HT1080 (cell line): ENCODE measurements around the gene TGM6. TPM values are rescaled to one million over a fixed set of nuclear protein-coding genes. Genes with fewer than 3 reads are reported as not detected.
A peak's percentile ranks its signal among the peaks of the same experiment; 100 is the strongest.

Experiments used
- DNase-seq: peaks from one replicate; pipeline ENCODE4 v3.0.0-alpha.2; 2015; ENCODE audit warnings: low read depth
- total RNA-seq: library from RNA; depleted of rRNA; stranded (reverse); fragments of >200 nt; shearing (Covaris generic); gene quantifications from 2 replicates; pipeline ENCODE4 v1.2.3, GENCODE V29; 2014

TGM6 gene
- total RNA-seq, 1 experiment from 2014 or later: not detected

DNA sequence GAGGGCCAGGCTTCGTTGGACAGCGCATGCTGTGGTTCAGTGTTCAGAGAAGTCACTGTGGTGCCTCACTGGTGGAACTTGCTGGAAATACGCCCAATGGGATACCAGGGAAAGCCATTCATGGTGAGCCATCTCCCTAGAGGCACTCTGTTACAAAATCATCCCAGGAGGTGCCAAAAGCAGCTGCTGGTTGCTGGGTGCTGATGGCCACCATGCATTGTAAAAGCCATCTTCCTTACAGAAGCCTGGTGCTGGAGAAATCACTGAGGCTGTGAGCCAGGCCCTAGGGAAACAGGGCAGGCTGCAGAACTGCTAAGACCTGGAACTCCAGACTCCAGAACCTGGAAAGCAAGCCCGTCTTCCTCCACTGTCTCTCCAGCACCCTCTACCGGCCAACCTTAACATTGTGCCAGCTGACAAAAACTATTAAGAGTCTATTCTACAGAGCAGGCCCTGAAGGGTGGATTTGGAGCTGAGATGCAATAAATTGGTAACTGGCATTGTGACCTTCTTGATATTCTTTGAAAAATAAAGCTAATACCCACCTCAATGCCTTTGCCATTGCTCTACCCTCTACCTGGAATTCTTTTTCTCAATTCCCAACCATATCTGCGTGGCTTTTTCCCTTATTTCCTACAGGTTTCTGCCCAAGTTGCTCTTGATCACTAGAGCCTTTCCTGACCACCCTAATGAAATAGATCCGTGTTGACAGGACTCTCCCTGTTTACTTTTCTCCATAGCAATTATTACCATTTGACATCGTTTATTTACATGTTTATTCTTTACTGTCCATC is 71.4 kb downstream of the TGM6 start:
- peak; percentile 52 for DNase-seq

DNA sequence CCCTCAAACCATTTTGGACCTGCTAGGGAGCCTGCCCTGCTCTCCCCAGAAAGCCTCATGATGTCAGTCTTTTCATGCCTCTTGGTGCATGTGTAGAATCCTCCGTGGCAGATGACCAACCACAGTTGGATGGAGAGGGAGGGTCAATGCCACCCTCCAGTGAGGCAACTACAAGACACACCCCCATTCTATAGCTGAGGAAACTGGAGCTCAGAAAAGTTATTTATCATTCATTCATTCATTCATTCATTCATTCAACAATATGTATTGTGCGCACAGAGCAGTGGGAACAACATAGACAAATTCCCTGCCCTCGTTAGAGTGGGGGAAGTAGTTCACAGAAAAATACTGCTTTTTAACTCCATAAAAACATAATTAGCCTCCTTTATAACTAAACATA is 73.1 kb downstream of the TGM6 start:
- no peak for DNase-seq

DNA sequence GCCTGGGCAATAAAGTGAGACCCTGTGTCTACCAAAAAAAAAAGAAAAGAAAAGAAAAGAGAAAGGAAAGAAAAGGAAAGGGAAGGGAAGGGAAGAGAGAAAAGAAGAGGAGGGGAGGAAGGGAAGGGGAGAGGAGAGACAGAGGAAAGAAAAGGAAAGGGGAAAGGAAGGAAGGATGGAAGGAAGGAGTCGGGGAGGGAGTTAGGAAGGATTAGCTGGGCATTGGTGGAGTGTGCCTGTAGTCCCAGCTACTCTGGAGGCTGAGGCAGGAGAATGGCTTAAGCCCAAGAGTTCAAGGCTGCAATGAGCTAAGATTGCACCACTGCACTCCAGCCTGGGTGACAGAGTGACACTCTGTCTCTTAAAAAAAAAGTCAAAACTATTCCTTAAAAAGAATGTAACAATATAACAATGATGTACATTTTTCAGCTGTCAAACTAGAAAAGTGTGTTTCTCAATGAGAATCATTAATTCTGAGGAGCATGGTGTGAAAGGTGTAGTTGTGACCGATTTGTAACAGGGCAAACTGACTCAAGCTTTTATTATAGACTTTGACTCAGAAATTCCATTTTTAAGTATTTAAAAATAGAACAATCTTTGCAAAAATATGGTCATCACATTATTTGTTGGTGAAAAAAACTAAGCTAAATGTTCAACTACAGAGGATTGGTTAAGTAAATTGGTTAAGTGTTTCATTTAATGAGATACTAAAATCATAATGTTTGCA is 75.2 kb downstream of the TGM6 start:
- DNase-seq: no peak

DNA sequence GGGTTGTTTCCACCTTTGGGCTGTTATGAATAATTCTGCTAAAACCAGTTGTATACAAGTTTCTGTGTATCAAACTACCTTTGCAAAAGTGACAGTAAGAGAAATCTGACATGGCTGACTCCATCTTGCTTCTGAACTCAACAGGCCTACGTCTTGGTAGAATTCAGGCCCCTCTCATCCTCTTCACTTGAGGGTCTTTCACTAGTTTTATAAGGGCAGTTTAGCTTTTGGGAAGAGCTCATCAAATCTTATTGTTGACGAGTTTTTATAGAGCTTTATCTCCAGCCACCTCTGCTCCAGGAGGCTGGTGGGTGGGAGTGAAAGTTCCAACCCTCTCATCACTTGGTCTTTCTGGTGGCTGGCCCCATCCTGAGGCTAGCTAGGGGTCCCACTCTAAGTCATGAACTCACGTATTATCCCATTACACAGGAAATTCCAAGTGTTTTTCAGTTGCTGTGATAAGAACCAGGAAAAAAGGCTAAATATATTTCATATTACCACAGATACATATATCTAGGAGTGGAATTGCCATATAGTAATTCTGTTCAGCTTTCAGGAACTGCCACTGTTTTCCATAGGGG is 78.3 kb downstream of the TGM6 start:
- DNase-seq: no peak

DNA sequence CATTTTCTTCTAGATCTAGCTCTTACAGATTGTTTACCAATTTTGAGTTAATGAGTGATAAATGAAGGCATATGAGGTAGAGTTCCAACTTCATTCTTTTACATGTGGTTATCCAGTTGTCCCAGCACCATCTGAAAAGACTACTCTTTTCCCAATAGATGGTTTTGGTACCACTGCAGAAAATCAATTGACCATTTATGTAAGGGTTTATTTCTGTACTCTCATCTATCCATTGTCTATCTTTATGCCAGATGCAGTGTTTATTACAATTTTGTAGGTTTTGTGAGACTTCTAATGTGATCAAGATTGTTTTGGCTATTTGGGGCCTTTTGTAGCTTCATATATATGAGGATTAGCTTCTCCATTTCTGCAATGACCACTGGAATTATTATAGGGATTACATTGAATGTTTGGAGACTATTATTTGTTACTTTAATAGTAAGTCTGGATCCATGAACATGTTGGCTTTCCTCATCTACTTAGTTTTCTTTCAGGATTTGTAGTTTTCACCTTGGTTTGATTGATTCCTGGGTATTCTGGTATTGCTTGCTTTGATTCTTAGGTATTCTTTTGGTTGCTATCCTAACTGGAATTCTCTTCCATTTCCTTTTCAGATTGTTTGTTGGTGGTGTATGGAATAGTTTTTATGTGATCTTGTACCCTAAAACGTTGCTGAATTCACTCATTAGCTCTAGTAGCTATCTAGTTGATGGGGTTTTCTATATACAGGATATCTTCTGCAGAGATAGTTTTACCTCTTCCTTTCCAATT is 79.5 kb downstream of the TGM6 start:
- DNase-seq: no peak

DNA sequence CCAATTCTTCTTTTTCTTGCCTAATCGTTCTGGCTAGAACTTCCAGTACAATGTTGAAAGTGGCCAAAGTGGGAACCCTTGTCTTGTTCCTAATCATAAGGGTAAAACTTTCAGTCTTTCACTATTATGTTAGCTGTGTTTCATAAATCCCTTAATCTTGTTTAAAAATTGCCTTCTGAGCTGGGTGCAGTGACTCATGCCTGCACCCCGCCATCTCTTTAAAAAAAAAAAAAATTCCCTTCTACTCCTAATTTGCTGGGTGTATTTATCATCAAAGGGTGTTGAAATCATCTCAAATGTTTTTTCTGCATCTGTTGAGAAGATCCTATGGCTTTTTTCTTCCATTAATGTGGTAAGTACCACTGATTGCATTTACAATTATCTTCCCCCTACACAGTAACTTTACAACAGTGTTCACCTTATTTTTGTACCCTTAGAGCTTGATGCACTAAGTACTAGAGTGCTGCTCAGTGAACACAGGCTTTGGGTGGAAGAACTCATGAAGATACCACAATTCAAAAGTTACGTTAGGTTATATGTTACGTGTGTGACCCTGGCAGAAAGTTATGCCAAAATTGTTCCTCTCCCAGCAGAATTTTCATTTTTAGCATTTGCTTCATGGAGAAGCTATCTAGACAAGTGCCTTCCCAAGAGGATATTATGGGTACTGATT is 80.2 kb downstream of the TGM6 start:
- DNase-seq: no peak

DNA sequence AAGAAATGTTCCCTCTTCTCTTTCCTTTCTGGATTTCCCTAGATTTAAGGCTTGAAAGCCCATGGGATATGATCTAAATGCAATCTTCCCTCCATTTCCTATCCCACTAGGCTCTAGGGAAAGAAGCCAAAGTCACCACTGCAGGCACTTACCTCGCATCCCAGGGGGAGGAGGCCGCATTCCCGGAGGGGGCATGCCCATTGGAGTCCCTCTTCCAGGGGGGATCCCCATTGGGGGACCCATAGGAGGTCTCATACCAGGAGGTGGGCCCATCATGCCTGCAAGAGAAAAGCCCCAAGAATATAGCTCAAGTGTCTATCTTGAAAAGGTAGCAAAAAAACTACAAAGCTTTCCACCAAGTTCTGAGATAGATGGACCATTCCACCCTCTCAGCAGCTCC is 81.8 kb downstream of the TGM6 start:
- no peak for DNase-seq

DNA sequence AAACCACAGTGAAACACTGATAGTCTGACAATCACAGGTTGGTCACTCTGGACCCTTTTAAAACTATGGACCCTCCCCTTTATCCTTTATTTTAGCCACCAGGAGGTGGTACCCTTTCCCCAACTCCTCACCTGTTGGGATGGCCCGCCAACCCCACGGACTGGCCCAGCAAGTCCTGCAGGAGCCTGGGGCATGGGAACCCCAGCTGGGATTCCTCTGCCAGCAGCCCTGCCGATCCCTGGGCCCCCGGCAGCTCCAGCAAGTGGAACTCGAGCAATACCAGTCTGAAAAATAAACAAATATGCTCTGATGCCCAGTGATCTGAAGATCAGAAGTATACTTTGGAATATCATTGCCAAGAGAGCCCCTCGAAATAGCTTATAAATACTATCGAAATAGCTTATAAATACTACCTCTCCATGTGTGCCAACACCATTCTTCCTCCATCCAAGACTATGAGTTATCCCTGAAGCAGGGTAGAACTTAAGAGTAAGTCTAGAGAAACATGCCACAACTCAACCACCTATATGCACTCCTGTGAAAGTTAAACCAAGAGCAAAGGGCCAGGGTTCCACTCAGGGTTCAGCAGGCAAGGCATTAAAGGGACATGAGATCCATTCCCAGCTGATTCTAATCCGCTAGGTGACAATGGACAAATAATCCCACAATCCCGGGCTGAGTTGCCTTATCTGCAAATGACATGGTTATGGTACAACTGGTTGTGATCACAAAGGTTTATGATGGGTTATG is 83.1 kb downstream of the TGM6 start:
- DNase-seq: no peak

DNA sequence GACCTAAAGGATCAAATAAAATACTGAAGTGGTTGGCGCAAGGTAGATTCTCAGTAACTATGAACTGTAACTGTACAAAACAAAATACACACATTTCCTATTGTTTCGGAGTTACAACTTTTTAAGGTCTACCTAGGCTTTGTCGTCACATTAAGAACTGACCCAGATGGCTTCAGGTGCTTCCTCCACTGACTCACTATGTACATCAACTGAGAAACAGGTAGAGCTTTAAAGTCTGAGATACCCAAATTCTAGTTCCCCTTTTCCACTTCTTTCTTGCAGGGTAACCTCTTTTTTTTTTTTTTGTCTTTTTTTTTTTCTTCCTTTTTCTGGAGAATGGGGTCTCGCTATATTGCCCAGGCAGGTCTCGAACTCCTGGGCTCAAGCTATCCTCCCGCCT is 84.4 kb downstream of the TGM6 start:
- DNase-seq: no peak

DNA sequence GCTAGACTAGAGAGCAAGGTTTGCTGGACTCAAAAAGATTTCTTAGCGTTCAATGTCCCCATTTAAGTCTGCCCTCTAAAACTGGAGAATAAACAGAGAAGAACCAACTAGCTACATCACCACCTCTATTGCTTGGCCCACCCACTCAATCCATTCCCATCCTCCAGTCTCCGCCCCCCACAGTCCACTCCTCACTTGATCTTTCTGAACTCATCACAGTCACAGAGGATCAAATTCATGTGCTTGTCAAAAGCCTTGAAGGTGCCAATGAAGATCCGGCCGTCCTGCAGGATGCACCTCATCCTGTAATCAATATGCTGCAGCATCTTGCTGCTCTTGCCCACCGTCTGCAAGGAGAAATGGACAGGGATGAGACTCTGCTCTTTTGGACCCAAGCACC is 86.7 kb downstream of the TGM6 start:
- no peak for DNase-seq

DNA sequence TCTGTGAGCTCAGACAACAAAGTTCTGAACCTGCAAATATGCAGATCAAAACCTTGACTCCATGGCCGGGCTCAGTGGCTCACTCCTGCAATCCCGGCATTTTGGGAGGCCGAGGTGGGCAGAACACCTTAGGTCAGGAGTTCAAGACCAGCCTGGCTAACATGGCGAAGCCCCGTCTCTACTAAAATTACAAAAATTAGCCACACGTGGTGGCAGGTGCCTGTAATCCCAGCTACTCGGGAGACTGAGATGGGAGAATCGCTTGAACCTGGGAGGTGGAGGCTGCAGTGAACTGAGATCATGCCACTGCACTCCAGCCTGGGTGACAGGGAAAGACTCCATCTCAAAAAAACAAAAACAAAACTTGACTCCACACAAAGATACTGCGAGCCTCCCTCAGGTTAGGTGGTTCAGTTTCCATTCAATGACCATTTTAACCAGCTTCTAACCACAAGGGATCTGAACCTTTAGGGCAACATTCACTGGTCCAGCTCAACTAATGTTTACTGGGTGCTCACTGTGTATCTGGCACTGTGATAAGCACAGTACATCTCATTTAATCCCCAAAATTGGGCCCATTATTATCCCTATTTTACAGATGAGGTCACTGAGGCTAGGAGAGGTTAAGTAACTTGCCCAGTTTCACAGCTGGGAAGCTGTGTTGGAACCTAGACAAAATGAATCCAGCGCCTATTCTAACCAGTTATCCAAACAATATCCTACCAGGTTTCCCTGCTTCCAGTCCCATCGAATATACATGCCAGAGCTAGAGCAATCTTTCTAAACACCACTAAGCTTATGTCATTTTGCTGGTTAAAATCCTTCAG is 88.1 kb downstream of the TGM6 start:
- DNase-seq: no peak

DNA sequence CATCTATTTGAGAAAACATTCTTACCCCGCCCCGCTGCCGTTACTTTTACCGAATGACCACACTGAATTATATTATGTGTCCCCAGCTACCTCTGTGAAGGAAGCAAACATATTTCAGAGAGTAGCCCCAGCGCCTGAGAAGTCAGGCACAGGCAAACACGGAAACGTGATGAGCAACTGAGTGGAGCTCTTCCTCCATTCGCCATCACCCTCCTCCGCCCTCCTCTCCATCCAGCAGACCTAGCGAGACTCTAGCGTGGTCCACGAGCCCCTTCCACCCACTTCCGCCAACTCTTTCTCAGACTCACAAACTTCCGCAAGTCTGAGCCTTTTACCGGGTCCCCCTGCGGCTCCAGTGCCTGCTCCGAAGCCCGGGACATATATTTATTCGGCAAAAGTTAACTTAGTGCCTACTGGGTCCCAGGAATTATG is 89.3 kb downstream of the TGM6 start:
- peak; percentile 58 for DNase-seq

DNA sequence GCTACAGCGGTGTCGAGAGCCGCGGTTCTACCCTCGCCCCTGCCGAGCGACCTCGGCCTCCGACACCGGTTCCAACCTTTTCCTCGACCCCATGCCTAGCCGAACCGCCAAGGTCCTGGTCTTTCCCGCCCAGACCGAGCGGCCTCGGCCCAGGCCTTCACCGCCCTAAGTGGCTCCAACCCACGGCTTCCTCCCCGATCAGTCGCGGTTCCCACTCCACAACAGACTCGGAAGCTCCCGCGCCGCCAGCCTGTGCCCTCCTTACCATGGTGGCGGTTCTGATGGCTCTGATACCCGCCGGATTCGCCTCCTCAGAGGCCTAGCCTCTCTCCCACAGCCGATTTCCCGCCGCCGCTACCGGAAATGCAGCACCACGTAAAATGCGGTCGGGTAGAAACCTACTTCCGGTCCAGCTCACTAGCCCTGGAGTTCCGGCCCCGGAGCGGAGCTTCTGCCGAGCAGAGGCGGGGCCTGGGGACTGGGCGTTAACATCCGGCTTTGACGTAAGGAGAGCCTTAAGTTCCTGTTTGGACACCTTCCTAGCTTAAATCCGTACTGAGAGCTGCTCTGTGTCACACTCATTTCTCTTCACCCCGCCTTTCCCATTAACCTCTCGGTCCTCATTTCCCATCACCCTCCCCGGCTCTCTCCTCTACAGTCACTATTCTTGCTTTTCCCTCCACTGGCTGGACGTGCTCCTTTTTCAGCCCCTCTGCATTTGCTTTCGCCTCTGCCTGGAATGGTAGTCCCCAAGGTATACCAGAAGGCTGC is 89.9 kb downstream of the TGM6 start, which contains the start of gene SNRPB:
SNRPB (minus strand) TSS at position 367 of the 771 bp plus-strand sequence; CDS start at position 268, 99 bp downstream.
- DNase-seq: peak; percentile 98

DNA sequence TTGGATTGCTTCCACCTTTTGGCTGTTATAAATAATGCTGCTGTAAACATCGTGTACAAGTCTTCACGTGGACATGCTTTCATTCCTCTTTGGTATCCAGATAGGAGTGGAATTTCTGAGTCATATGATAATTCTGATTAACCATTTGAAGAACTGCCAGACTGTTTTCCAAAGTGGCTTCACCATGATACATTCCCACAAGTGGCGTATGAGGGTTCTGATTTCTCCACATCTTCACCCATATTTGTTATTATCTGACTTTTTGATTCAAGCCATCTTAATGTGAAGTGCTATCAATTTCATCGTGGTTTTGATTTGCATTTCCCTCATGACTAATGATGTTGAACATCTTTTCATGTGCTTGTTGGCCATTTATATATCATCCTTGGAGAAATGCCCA is 92.8 kb downstream of the TGM6 start:
- DNase-seq: peak; percentile 36

DNA sequence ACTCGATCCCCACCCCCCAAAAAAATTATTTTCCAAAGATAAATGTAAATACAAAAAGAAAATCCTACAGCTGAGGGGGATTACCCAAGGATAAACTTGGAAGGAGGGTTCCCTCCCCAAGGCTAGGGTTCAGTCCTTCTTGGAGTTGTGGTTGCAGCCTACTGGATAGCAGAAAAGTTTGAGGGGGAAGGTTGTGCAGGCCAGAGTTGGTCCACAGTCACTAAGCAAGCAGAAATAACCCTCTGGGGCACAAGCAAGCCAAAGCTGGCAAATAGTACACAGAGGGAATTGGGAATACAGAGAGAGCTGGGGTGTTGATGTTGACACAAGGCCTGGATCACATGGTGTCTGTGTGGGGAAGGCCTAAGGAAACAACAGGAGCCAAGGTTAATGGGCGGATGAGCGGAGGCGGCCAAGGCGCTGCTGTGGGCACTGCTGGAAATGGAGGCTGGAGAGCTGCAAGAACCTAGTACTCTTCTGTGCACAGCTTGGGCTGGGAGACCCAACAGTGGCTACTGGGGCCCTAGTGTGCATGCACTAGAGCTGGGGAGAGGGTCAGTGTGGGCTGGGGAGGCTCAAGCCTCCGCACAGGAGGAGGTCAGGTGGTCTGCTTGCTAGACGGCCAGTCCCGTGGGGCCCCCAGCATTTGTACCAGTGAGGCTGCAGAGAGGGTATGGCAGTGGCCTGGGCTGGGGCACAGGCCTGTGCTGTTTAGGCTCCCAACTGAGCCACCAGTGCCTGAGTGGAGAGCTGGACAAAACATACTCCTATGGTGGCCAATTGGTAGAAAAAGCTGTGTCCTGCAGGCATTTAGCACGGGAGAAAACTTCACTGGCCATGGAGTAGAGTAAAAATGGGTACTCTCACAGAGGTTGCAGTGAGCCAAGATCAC is 95.4 kb downstream of the TGM6 start:
- no peak for DNase-seq

DNA sequence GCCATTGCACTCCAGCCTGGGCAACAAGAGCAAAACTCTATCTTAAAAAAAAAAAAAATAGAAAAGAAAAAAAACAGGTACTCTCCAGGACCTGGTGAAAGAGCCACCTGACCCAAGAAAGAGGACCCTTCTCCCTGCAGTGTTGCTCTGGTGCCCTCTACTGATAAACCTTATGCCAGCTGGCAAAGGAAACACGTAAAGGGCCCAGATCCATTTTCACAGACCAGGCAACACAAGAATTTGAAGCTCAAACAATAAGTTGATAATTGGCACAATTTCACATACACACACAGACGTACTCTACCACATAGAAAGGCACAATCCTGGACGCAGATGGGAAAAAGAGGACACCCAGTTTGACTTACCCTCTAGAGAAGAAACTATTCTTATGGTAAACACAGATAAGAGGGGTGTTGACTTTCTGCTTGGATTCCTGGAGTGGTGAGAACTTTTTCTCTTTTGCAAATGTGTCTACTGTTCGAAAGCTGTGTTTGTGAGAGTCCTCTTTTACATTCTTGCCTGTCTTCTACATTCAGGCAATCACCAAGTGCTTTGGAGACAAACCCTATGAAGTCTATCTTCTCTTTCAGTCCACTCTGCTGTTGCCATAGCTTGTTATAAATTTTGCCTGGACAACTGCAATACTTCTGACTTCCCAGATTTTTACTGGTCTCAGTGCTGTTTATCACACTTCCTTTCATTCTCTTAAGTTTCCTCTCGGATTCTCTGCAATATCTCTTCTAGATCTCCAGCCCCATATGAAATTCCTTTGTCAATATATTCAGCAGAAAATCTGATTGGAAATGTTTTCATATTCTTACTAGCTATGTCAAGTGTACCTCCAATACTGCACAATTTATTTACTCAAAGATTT is 96.3 kb downstream of the TGM6 start:
- DNase-seq: no peak

DNA sequence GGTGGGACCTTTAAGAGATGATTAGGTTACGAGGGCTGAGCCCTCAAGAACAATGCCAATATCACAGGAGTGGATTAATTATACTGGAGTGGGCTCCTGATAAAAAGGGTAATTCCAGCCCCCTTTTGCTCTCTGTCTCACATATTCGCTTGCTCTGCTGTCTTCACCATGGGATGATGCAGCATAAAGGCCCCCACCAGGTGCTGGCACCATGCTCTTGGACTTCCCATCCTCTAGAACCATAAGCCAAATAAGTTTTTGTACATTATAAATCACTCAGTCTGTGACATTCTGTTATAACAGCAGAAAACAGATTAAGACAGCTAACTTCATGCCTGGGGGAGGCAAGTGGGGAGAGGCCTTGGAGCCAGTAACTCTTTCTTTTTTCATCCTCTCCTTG is 99.7 kb downstream of the TGM6 start:
- no peak for DNase-seq
